ENCODE results near the gene SHROOM3. TPM values are rescaled to one million over a fixed set of nuclear protein-coding genes. Genes with fewer than 3 reads are reported as not detected.
A peak's percentile ranks its signal among the peaks of the same experiment; 100 is the strongest.

The SHROOM3 gene
- total RNA-seq = 100 to 1,000 TPM in 3 of 6 donors, 10 to 100 TPM in 3; 62.3 to 216 (median 116) TPM

DNA sequence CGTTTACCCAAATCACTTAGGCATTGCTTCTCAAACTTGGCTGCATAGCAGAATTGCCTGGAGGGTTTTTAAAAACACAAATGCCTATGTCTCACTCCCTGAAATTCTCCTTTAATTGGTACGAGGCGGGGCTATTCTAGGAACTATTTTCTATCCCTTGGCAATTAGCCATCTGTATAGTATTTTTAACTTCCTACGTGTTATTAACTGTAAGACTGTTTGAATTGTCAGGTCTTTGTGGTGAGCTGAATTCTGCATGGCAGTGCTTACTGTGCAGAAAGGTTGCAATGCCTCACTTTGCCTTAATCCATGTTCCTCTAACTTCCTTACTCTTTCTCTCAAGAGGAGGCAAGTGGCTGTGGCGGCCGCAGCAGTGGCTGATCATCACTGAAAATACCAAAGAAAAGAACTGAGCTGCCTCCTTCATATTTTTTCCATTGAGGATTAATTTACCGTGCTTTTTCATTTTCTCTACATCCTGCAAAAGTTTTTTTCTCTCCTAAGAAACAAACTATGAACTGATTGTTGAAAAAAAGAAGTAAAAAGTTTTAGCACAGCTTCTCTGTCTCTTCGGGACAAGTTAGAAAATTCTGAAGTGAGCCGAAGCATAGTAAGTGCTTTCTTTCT, at the start of gene SHROOM3:
Gene SHROOM3, plus strand, starts transcription at position 329 of the 627 bp plus-strand sequence. CDS start 824 bp downstream, outside the sequence.
- H3K4me3 ChIP-seq = peak within 1 kb of the TSS in 3 of 4 donors; percentile 16 to 32 (median 26)
- no peak for DNase-seq
- H3K36me3 ChIP-seq = no peaks in the 10 kb centered on the region
- no peak for TF ChIP-seq POLR2AphosphoS5 (IDR thresholded peaks at IDR 0.05)
- TF ChIP-seq, protein P1, sequence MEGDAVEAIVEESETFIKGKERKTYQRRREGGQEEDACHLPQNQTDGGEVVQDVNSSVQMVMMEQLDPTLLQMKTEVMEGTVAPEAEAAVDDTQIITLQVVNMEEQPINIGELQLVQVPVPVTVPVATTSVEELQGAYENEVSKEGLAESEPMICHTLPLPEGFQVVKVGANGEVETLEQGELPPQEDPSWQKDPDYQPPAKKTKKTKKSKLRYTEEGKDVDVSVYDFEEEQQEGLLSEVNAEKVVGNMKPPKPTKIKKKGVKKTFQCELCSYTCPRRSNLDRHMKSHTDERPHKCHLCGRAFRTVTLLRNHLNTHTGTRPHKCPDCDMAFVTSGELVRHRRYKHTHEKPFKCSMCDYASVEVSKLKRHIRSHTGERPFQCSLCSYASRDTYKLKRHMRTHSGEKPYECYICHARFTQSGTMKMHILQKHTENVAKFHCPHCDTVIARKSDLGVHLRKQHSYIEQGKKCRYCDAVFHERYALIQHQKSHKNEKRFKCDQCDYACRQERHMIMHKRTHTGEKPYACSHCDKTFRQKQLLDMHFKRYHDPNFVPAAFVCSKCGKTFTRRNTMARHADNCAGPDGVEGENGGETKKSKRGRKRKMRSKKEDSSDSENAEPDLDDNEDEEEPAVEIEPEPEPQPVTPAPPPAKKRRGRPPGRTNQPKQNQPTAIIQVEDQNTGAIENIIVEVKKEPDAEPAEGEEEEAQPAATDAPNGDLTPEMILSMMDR (IDR thresholded peaks at IDR 0.05) = no peak
- no peak for TF ChIP-seq POLR2A (IDR thresholded peaks at IDR 0.05)
- no peak for TF ChIP-seq EP300 (IDR thresholded peaks at IDR 0.05)
- H3K27ac ChIP-seq = peak within 1 kb of the TSS in 2 of 4 donors; percentile 1 to 49
- peaks cover 0 to 11% (median 0%) of the 10 kb centered on the region in 4 donors for H3K4me1 ChIP-seq
- no peaks in the 10 kb centered on the region for H3K27me3 ChIP-seq
- no peaks in the 10 kb centered on the region for H3K9me3 ChIP-seq
- WGBS, 2 donors = 15 to 16% methylated on average over 9 of the region's 9 CpGs
- ATAC-seq (ENCODE audit: low FRiP score in 2 of 2) = peak; percentile 38 to 53

DNA sequence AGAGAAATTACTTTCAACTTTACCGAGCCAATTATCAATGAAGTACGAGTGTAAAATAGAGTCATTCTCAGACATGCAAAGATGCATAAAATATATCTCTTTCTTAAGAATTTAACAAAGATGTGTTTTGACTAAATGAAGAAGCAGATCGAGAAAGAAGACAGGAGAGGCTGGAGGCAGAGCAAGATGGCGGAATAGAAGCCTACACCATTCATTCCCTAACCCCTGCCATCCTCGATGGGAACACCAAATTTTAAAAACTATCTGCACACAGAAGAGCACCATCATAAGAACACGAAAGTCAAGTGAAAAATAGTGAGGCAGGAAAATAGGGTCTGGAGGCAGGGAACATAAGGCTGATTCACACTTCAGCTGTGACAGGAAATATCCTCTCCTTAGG, 49.1 kb upstream of the SHROOM3 start:
- no peak for TF ChIP-seq POLR2AphosphoS5 (IDR thresholded peaks at IDR 0.05)
- Histone ChIP-seq H3K4me3 (no peak overlapping the region), H3K36me3 (no peaks in the 10 kb centered on the region), H3K9me3 (peaks cover 0 to 3% (median 0%) of the 10 kb centered on the region in 4 donors), H3K27me3 (no peaks in the 10 kb centered on the region), H3K4me1 (peaks cover 0 to 6% (median 0%) of the 10 kb centered on the region in 4 donors), H3K27ac (no peak overlapping the region)
- WGBS, 2 donors = 94 to 95% methylated on average over 6 of the region's 6 CpGs
- ATAC-seq (ENCODE audit: low FRiP score in 2 of 2) = no peak
- no peak for DNase-seq

DNA sequence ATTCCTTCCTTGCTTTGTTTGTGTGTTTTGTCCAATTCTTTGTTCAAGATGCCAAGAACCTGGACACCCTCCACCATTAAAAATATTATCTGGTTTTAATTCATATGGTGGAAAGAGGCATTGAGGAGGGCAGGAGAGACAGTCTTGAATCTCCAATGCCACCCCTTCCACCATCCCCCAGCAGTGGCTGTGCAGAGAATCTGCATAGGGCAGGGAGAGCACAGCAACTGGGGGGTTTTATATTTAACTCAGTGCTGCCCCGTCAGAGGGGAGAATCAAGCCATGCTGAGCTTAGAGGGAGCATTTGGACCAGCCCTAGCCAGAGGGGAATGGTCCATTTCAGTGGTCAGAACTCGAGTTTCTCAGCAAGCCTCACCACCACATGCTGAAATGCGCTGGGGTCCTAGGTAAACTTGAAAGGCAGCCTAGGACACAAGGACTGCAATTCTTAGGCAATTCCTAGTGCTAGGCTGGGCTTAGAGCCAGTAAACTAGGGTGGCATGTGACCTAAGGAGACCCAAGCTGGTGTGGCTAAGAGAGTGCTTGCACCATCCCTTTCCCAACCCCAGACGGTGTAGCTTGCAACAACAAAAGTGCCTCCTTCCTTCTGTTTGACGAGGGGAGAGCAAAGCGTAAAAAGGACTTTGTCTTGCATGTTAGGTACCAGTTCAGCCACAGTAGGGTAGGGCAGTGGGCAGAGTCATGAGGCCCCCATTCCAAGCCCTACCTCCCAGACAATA, 48.3 kb upstream of the SHROOM3 start:
- H3K27ac ChIP-seq = no peak overlapping the region
- 54 to 73% methylated on average over 6 of the region's 6 CpGs for WGBS, 2 donors
- H3K36me3 ChIP-seq = no peaks in the 10 kb centered on the region
- peaks cover 0 to 6% (median 0%) of the 10 kb centered on the region in 4 donors for H3K4me1 ChIP-seq
- H3K4me3 ChIP-seq = no peak overlapping the region
- DNase-seq = peak in 1 of 2 donors; percentile 79
- ATAC-seq (ENCODE audit: low FRiP score in 2 of 2) = peak; percentile 60 to 68
- TF ChIP-seq POLR2AphosphoS5 (IDR thresholded peaks at IDR 0.05) (peak in 1 of 2 donors; percentile 30), EP300 (IDR thresholded peaks at IDR 0.05) (no peak)
- H3K9me3 ChIP-seq = peaks cover 0 to 3% (median 0%) of the 10 kb centered on the region in 4 donors
- no peaks in the 10 kb centered on the region for H3K27me3 ChIP-seq

DNA sequence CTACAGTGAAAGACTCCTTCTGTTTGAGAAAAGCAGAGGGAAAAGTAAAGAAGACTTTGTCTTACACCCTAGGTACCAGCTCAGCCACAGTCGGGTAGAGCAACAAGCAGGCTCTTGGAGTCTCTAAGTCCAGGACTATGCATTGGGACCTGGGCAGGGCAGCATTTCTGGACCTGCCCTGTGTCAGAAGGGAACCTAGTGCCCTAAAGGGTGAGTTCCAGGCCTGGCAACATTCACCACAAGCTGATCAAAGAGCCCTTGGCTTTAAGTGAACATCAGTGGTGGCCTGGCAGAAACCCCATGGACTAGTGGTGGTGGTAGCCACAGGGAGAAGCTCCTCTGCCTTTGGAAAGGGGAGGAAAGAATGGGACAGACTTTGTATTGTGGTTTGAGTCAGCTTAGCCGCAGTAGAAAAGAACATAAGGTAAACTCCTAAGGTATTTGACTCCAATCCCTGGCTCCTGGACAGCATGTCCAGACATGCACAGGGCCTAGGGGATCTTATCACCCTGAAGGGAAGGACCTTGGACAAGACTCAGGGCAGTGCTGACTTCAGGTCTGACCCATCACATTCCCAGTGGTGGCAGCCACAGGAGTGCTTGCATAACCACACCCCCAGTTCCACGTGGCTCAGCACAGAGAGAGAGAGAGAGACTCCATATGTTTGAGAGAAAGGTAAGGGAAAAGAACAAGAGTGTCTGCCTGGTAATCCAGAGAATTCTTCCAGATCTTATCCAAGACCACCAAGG, 46.7 kb upstream of the SHROOM3 start:
- no peak for ATAC-seq (ENCODE audit: low FRiP score in 2 of 2)
- no peak for DNase-seq

DNA sequence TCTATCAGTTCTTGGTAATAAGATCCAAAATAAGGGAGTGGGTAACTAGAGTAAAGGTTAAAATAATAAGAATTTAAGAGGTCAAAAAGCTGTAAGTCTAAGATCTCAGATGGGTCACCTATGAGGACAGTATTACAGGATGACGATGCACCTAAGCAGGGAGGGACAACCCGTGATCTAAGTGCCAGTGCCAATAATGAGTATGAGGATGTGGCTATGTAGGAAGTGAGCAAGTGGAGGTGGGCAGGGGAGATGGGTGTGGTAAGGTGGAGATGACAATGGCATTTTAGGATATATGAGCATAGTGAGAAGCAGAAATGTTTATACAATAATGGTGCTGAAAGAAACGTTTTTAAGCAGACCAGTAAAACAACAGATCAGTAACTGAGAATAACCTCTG, 33.4 kb upstream of the SHROOM3 start:
- ATAC-seq (ENCODE audit: low FRiP score in 2 of 2) = no peak
- TF ChIP-seq, protein P1 (IDR thresholded peaks at IDR 0.05) = no peak
- no peak for TF ChIP-seq POLR2A (IDR thresholded peaks at IDR 0.05)

More for the DNA sequence above, 46.7 kb upstream of the SHROOM3 start:
- no peak overlapping the region for H3K4me3 ChIP-seq
- no peak overlapping the region for H3K27ac ChIP-seq
- WGBS, 2 donors = 79 to 81% methylated on average over 3 of the region's 3 CpGs
- TF ChIP-seq POLR2A (IDR thresholded peaks at IDR 0.05) = no peak
- no peak for TF ChIP-seq POLR2AphosphoS5 (IDR thresholded peaks at IDR 0.05)
- TF ChIP-seq EP300 (IDR thresholded peaks at IDR 0.05) = no peak
- TF ChIP-seq, protein P1 (IDR thresholded peaks at IDR 0.05) = no peak
- no peaks in the 10 kb centered on the region for H3K27me3 ChIP-seq
- H3K36me3 ChIP-seq = no peaks in the 10 kb centered on the region
- H3K9me3 ChIP-seq = peaks cover 0 to 3% (median 0%) of the 10 kb centered on the region in 4 donors
- peaks cover 0 to 6% (median 0%) of the 10 kb centered on the region in 4 donors for H3K4me1 ChIP-seq

More for the DNA sequence above, 33.4 kb upstream of the SHROOM3 start:
- Histone ChIP-seq H3K36me3 (no peaks in the 10 kb centered on the region), H3K4me1 (no peaks in the 10 kb centered on the region), H3K4me3 (no peak overlapping the region), H3K9me3 (no peaks in the 10 kb centered on the region), H3K27ac (no peak overlapping the region), H3K27me3 (no peaks in the 10 kb centered on the region)
- no peak for DNase-seq
- 66% methylated on average over 3 of the region's 3 CpGs for WGBS, 2 donors
